HepG2 (cell line): ENCODE results near the gene FITM1. TPM values are rescaled to one million over a fixed set of nuclear protein-coding genes. Genes with fewer than 3 reads are reported as not detected.

ENCODE experiments used
- ATAC-seq: fragments of 200-7000 bp; cut with Tn5 transposase; 3 replicates; pipeline ENCODE4 v1.9.1; 2020; ENCODE audit warnings: mild to moderate bottlenecking, moderate library complexity
- BruUV-seq: library from RNA; stranded (reverse); fragments of 400-500 nt; replicated peaks from 2 replicates; lab custom pipeline; 2021; lab: Mats Ljungman, UMichigan
- CTCF ChIA-PET: fragments of 300-600 bp; formaldehyde crosslinking; extraction: SDS; loops from one replicate; lab custom pipeline; 2021; ENCODE audit warnings: low total read pairs, inconsistent platforms, low intra/inter-chr PET ratio; lab: Yijun Ruan, JAX
- POLR2A ChIA-PET: fragments of 350-600 bp; sonication (Branson Sonifier 250); formaldehyde crosslinking; loops from one replicate; lab custom pipeline; 2020; ENCODE audit warnings: antibody characterized with exemption, inconsistent platforms; lab: Yijun Ruan, JAX
- DNase-seq: peaks from one replicate; pipeline ENCODE4 v3.0.0-alpha.2; 2015; ENCODE audit warnings: low spot score
- FAIRE-seq: peaks from 3 replicates; lab custom pipeline; 2011; peaks lifted over from hg19 to GRCh38; lab: Jason Lieb, UNC
- H2AFZ ChIP-seq: one replicate; pipeline ENCODE4 v1.6.1; 2011; ENCODE audit warnings: low read length, inconsistent platforms
- H3K27ac ChIP-seq: fragments of 300-600 bp; 3 replicates; pipeline ENCODE4 v1.8.0; 2011; ENCODE audit warnings: mixed run types, mild to moderate bottlenecking, mixed read lengths, low read length, inconsistent platforms; ENCODE audit not compliant: insufficient read depth; ENCODE audit errors: extremely low read length
- H3K27me3 ChIP-seq, 2 experiments: fragments of 200-600 bp in 1 of 2; 2 replicates in 1 of 2; 3 replicates in 1 of 2; pipeline versions ENCODE4 v1.6.0 to v1.8.0; 2011; ENCODE audit warnings: low read length in 2 of 2, mild to moderate bottlenecking in 2 of 2, moderate library complexity in 2 of 2, inconsistent platforms in 1 of 2; ENCODE audit not compliant: insufficient read depth in 2 of 2, control insufficient read depth in 1 of 2
- H3K36me3 ChIP-seq, 2 experiments: fragments of 200-600 bp in 1 of 2; replicated peaks in 1 of 2; 2 replicates in 1 of 2; 3 replicates in 1 of 2; pipeline versions ENCODE4 v1.5.1 to v1.8.0; 2011; ENCODE audit warnings: low read length in 2 of 2, inconsistent platforms in 1 of 2; ENCODE audit not compliant: insufficient read depth in 2 of 2, control insufficient read depth in 1 of 2
- H3K4me1 ChIP-seq: 2 replicates; pipeline ENCODE4 v1.5.1; 2012; ENCODE audit warnings: low read length, inconsistent platforms; ENCODE audit not compliant: insufficient read depth
- H3K4me2 ChIP-seq: 2 replicates; pipeline ENCODE4 v1.6.0; 2011; ENCODE audit warnings: low read depth, low read length, inconsistent platforms
- H3K4me3 ChIP-seq, 3 experiments: fragments of 200-600 bp in 1 of 3; sonication (generic), shearing (Covaris generic) in 1 of 3; replicated peaks in 1 of 3; 2 replicates each; pipeline ENCODE4 v1.5.1; 2011 to 2016; ENCODE audit warnings: low read length in 3 of 3, inconsistent platforms in 2 of 3, low read depth in 2 of 3, mild to moderate bottlenecking in 2 of 3, control low read depth in 1 of 3, mixed read lengths in 1 of 3; ENCODE audit not compliant: insufficient read depth in 1 of 3
- H3K79me2 ChIP-seq: one replicate; pipeline ENCODE4 v1.6.1; 2011; ENCODE audit warnings: low read length, inconsistent platforms; ENCODE audit not compliant: insufficient read depth
- H3K9ac ChIP-seq: 2 replicates; pipeline ENCODE4 v1.6.0; 2011; ENCODE audit warnings: mild to moderate bottlenecking, low read depth, low read length, inconsistent platforms; ENCODE audit not compliant: insufficient read depth
- H3K9me3 ChIP-seq: 2 replicates; pipeline ENCODE4 v1.5.1; 2012; ENCODE audit warnings: mild to moderate bottlenecking, low read length
- H4K20me1 ChIP-seq: 2 replicates; pipeline ENCODE4 v1.6.0; 2011; ENCODE audit warnings: inconsistent platforms, mild to moderate bottlenecking, low read length, moderate library complexity; ENCODE audit not compliant: insufficient read depth
- AHDC1 ChIP-seq: sonication (generic); formaldehyde crosslinking; IDR thresholded peaks from 2 replicates; pipeline ENCODE4 v1.5.1; 2020; ENCODE audit warnings: mild to moderate bottlenecking, missing genetic modification reagents, borderline replicate concordance
- MTA1 ChIP-seq: sonication (generic); formaldehyde crosslinking; IDR thresholded peaks from 2 replicates; pipeline ENCODE4 v1.4.0; 2020; ENCODE audit warnings: missing genetic modification reagents, mild to moderate bottlenecking, borderline replicate concordance
- SATB2 ChIP-seq: sonication (generic); formaldehyde crosslinking; IDR thresholded peaks from 2 replicates; pipeline ENCODE4 v1.5.0; 2020; ENCODE audit warnings: missing genetic modification reagents
- SP140L ChIP-seq: sonication (generic); formaldehyde crosslinking; IDR thresholded peaks from 2 replicates; pipeline ENCODE4 v1.4.0; 2020; ENCODE audit warnings: missing genetic modification reagents, borderline replicate concordance
- TFDP2 ChIP-seq: sonication (generic); formaldehyde crosslinking; IDR thresholded peaks from 2 replicates; pipeline ENCODE4 v1.4.0; 2020; ENCODE audit warnings: missing genetic modification reagents
- ZBTB14 ChIP-seq: sonication (generic); formaldehyde crosslinking; IDR thresholded peaks from 2 replicates; pipeline ENCODE4 v1.4.0; 2020; ENCODE audit warnings: missing genetic modification reagents
- ZFP41 ChIP-seq: sonication (generic); formaldehyde crosslinking; IDR thresholded peaks from 2 replicates; pipeline ENCODE4 v1.4.0; 2020; ENCODE audit warnings: mild to moderate bottlenecking, missing genetic modification reagents, borderline replicate concordance
- WGBS: methylation state at CpG from one replicate; pipeline ENCODE4 v1.1.6; 2017; ENCODE audit warnings: low lambda C conversion rate; 5-methylcytosine and 5-hydroxymethylcytosine counted together
- in situ Hi-C: cut with HindIII; loops from 2 replicates; pipeline ENCODE4 v1.10.0; 2017; ENCODE audit warnings: low pct_unique_long_range_greater_than_20kb; ENCODE audit not compliant: extremely low pct_ligation_motif_present
- intact Hi-C: fragments of 100-400 bp; cut with micrococcal nuclease; formaldehyde crosslinking; loops from one replicate; pipeline ENCODE4 v1.10.0; 2022; ENCODE audit not compliant: unreplicated experiment
- polyA plus RNA-seq, 8 experiments: library from polyadenylated mRNA; depleted of rRNA in 3 of 8; stranded (reverse) in 7 of 8; unstranded in 1 of 8; fragments of >200 nt; fragmentation: Illumina TruSeq in 4 of 8; extraction: Trizol in 4 of 8; gene quantifications; 2 replicates each; pipeline versions ENCODE4 v1.2.1 to v1.2.3, GENCODE V29; 2011 to 2016; ENCODE audit warnings: low read depth in 4 of 8, missing spikeins in 1 of 8, mixed read lengths in 1 of 8; ENCODE audit not compliant: insufficient read depth in 1 of 8
- total RNA-seq, 5 experiments: library from RNA; depleted of rRNA; stranded (reverse); fragments of >200 nt; fragmentation: Illumina TruSeq; extraction: Trizol; gene quantifications; 2 replicates each; pipeline ENCODE4 v1.2.3, GENCODE V29; 2016; ENCODE audit warnings: low read depth in 1 of 5

Gene FITM1
- total and polyA plus RNA-seq, 2 of the 13 experiments (the other 11 are each of a cell fraction or from before 2014, with no cell fraction given), result 2.7 to 5.8 TPM

GRCh38 chr14:24150567-24150966 lies 20.1 kb downstream of the FITM1 start:
- intact Hi-C loops (no loop called here), in situ Hi-C loops (no loop called here)
- Histone ChIP-seq H3K27ac (no peak overlapping the region), H3K4me3 (no peak overlapping the region), H3K9ac (no peak overlapping the region), H2AFZ (no peak overlapping the region), H3K9me3 (no peaks in the 10 kb centered on the region), H3K4me2 (no peak overlapping the region), H3K27me3 (peaks cover 0 to 3% of the 10 kb centered on the region in 2 experiments; a peak in 1 of 5 replicates), H4K20me1 (peaks cover 7% of the 10 kb centered on the region), H3K36me3 (peaks cover 41 to 49% of the 10 kb centered on the region in 2 experiments), H3K79me2 (peaks cover 29% of the 10 kb centered on the region), H3K4me1 (peaks cover 26% of the 10 kb centered on the region)
- DNase-seq, result no peak
- FAIRE-seq, result no peak
- ATAC-seq, result no peak
- no TSS peak for BruUV-seq
- 96% methylated on average over 9 of the region's 9 CpGs for WGBS
- TF ChIP-seq MTA1 (CRISPR knock-in tag) (0 out of 2 replicates have a peak, but pooled peaks have one; percentile 0), ZFP41 (no peak), ZBTB14 (CRISPR knock-in tag) (no peak), AHDC1 (CRISPR knock-in tag) (no peak), TFDP2 (CRISPR knock-in tag) (no peak), SATB2 (CRISPR knock-in tag) (no peak), SP140L (CRISPR knock-in tag) (no peak)
- ChIA-PET CTCF (no interaction called here), POLR2A (interaction anchor here (4.5 to 11.8 kb wide), 4 partner anchors 8 to 56 kb away, joined by 22 to 233 read pairs (median 194); partner anchors contain the start of genes DCAF11, EMC9, IRF9 and NRL)
